Measurements from ENCODE around the gene ZDHHC8.
A peak's percentile ranks its signal among the peaks of the same experiment; 100 is the strongest.

The ZDHHC8 gene

DNA sequence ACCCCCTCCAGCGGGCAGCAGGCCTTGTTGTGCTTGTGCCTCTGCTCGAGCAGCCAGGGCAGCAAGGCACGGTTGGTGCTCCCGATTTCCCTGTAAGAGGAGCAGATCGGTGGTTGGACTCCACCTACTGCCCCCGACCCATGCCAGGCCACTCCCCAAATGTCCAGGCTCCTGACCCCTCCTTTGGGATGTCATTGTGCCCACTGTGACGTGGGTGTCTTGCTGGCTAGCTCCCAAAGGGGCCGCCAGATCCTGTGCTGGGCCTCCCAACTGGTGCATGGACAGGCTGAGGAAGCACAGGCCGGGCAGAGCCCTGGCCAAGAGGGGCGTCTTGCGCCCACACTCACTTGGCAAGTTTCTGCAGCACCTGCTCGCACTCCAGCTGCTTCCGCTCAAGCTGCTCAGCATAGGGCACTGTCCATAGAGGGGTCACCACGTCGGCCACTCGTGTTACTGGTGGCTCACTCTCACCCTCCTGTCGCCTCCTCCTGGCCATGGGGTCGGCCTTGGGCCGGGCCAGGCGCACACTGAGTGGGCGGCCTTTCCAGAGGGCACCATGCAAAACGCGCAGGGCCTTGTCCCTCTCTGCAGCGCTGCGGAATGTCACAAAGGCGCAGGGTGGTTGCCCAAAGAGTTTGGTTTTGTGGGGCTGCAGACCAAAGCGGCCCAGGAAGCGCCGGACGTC lies 15.8 kb upstream of the ZDHHC8 start, which contains the start of gene RANBP1:
Gene RANBP1, plus strand, starts transcription at position 414 of the 685 bp plus-strand sequence. Its CDS starts 81 bp downstream, at position 495.
- no peak for DNase-seq

DNA sequence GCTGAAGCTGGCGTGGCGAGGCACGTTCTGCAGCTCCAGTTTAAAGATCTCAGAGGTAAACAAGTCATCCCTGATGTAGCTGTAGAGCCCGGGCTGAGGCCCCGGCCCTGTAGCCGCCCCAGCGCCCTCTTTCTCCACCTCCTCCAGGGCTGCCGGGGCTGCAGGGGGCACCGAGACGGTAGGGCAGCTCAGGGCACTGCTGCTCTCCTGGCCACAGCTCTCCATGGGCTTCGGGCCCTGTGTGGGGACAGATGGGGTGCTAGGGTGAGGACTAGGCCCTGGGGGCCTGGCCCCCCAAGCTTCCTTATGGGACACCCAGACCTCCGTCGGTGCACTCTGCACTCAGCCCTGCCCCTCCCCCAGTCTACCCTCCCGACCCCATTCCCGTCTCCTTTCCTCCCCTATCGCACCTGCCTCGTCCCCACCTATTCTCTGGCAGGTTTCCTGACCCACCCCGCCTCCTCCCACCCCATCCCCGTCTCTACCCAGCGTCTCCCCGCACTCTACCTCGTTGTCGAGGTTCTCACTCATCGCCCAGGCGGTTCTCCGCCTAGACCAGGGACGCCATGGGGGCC lies 15.1 kb upstream of the ZDHHC8 start:
- DNase-seq: no peak

DNA sequence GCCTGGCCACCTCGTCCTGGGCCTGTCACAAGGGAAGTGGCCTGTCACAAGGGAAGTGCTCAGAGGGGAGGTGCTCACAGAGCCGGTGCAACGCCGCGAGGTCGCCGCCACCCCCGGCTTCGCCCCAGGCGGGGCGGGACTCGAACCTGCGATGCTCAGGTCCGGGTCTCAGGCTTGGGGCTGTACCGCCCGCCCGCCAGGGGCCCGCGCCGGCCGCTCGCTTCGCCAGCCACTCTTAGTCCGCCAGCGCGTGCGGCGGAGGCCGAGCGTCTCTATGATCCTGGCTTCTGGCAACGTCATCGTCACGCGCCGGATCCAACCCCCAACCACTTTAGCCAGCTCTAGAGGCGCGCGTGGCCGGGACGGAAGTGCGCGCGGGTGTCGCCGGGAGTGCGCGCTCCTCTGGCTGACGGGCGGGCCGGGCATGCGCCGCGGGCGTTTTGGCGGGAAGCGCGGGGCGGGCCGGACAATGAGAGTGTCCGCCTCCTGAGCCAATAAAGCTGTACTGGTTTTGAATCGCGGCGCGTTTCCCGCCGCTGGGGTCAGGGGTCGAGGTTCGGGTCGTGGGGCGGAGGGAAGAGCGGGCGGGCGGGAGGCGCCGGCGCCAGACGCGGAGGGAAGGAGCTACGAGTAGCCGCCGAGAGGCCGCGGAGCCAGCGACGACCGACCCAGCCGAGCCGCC lies 14.5 kb upstream of the ZDHHC8 start, which contains the start of gene TRMT2A:
Gene TRMT2A, minus strand, starts transcription at position 276 of the 682 bp plus-strand sequence. CDS start 320 bp downstream, outside the sequence.
- DNase-seq: peak; percentile 95

DNA sequence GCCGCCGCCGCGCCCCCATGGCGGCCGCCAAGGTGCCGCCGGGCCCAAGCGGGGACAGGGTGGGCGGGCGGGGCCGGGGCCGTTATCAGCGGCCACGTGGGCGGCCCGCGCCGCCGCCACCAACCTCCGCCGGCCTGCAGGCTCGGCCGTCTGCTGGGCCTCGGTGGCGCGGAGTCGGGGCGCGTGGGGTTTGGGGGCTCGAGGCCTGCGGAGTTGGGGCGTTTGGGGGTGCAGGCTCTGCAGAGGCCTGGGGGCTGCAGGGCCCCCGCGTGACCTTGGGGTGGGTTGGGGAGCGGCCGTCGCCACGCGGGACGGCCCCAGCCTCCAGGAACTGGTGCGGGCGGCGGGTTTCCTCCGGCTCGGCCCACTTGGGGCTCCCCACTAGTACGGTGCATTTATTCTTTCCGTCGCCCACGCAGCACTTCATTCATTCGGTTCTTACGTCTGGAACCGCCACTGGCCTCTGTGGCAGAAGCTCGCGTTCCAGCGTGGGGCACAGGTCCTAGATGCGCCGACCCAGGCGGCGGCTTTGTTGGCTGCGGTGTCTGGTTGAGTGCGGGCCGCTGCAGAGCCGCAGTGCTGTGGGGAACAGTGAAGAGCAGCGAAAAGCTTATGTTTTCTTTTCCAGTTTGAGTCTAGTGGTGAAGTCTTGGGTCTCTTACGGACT lies 13.8 kb upstream of the ZDHHC8 start:
- DNase-seq: no peak

DNA sequence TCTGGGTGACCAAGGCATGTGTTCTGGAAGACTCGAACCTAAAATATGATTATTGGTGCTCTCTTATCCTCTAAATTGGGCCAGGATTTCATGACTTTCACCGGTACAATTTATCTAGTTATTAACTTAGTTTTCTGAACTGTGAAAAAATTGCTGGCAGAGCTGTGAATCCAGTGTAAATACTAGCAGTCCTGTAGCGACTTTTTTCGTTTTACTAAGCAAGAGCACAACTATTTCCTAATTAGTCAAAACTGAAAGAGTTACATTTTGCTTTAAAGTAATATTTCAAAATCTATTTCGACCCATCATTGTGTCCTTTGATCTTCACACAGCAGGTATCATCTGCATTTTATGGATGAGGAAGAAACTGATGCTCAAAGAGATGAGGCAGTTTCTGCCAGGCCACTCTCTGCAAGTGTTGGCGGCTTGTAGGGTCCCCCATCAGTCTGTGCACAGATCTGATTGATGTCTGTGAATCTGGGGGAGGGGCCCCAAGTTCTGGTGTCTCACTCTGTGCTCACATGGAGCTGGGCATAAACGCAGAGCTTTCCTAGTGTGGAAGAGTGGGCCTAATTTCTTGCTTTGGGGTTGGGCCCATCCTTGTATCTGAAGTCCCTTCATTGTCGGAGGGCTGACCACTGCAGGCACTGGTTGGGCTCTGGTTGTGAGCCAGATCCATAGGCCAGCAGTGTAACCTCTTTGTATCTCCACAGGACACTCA lies 13.1 kb upstream of the ZDHHC8 start:
- no peak for DNase-seq

DNA sequence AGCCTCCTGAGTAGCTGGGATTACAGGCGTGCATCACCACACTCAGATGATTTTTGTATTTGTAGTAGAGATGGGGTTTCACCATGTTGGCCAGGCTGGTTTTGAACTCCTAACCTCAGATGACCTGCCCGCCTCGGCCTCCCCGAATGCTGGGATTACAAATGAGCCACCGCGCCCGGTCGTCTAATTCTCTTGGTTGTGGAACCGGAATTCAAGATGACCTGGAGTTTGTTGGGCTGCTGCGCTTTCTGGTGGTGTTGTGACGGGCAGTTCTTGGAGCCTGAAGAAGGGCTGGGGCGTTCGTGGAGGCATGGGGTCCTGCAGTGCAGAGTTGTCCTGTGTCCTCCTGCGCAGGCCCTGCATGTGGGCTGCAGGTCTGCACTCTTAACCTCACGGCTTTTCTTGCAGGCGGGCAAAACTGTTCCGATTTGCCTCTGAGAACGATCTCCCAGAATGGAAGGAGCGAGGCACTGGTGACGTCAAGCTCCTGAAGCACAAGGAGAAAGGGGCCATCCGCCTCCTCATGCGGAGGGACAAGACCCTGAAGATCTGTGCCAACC lies 9.7 kb upstream of the ZDHHC8 start:
- DNase-seq: no peak

DNA sequence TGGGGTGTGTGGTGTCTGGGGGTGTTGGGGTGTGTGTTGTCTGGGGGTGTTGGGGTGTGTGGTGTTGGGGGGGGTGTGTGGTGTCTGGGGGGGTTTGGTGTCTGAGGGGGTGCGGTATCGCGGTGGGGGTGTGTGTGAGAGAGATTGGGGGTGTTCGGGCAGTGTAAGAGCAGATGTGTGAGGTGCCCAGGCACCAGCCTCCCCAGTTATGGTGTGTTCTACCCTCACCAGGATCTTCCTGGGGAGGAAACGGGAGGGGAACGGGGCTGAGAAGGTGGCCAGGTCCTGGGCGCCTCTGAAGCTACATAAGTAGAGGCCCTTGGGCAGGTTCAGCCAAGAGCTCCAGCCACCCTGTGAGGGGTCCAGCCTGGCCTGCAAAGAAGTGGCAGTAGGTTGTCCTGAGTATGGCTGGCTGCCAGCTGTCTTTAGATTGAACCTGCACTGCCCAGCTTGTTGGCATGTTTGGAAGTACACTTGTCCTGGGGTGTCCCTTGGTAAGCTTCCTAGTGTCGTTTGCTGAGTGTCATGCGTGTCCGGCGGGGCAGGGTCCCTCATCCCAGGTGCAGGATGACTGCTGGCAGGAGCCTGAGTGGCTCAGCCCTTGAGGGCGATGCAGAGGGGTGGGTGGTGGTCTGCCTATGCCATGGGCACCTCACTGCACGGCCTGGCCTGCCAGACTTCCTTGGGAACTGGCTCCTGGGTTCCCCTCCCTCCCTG lies 8.1 kb upstream of the ZDHHC8 start:
- no peak for DNase-seq

DNA sequence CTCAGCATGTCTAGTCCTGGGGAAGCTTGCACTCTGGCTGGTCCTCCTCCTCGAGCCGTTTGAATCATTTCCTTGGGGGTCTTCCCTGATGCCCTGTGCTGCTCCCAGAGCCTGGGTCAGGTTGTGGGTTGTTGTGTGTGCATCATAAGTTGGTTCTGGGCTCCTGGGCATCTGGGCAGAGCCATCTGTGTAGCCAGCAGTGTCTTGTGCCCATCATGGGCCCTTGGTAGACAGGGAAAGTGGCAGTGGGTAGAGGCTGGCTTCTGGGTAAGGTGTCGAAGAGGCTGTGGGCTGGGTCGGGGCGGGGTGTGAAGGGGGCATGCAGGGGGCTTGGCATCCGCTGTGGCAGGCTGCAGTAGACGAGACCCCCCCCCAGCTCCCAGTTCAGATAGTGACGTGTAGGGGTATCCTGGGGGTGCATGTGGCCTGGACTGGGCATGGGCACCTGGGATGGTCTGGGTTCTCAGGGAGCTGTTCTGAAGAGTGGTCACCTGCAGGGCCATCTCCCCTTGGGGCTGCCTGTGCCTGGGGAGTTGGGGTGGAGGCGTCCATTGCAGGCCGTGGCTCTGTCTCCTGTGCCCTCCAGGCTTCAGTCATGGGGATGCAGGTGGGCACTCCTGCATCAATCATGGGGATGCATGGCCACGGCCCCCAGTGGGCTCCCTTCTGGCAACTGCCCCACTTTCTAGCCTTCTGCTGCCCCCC lies 7.4 kb upstream of the ZDHHC8 start:
- DNase-seq: no peak

DNA sequence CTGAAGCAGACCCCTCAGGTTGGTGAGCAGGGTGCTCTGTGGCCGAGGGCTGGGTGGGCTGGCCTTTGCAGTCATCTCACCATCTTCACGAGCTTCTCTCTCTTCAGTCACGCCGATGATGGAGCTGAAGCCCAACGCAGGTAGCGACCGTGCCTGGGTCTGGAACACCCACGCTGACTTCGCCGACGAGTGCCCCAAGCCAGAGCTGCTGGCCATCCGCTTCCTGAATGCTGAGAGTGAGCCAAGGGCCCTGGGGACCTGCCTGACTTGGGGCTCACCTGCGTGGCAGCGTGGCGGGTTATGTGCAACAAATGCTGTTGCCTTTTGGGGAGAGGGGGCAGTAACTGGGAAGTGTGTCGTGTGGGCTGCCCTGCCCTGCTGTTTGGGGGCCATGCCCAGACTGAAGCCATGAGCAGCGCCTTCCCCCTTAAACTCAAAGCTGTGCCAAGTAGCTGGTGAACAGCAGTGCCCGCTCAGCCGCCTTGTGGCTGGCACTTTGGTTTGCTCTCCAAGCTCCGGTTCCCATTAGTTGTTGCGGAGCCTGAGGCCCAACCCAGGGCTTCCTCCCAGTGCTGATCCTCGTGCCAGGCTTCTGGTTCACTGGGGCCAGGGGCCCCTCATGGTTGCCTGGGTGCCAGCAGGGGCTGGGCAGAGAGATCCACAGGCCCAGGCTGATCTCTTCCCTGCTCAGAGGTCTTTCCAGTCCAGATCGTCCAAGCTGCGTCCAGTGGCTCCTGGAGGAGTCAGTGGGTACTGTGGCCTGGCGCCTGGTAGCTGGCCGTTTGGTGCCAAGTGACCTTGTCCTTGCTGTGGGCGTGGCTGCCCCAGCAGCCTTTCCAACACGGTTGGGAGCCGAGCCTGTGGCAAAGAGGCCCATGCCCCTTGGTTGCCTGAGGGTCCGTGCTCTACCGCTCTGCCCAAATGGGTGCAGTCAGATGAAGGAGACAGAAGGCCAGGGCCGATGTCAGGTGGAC lies 6.1 kb upstream of the ZDHHC8 start:
- DNase-seq: no peak

DNA sequence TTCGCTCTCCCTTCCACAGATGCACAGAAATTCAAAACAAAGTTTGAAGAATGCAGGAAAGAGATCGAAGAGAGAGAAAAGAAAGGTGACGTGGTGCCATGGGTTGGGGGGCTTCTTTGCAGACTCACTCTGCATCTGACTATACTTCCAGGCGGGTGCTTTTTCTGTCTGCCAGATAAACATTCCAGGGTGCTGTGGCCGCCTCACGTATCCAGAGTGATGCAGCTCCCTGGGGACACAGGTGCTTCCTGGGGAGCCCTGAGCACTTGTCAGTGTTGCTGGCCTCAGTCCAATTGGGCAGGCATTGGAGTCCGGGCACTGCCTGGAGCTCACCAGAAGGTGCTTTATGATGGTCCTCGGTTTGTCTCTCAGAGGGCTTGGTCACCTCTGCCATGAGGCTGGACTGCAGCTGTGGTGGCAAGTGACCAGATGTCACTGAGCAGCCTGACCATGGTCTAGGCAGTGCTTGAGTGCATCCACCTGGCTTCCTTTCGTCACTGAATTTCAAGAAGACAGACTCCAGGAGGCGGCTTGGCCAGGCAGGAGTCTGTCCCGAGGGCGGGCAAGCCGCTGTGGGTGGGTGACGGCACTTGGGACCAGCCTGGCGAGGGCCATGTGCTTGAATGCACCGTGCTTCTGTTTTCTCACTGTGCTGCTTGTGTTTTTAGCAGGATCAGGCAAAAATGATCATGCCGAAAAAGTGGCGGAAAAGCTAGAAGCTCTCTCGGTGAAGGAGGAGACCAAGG lies 5.1 kb upstream of the ZDHHC8 start:
- DNase-seq: no peak

DNA sequence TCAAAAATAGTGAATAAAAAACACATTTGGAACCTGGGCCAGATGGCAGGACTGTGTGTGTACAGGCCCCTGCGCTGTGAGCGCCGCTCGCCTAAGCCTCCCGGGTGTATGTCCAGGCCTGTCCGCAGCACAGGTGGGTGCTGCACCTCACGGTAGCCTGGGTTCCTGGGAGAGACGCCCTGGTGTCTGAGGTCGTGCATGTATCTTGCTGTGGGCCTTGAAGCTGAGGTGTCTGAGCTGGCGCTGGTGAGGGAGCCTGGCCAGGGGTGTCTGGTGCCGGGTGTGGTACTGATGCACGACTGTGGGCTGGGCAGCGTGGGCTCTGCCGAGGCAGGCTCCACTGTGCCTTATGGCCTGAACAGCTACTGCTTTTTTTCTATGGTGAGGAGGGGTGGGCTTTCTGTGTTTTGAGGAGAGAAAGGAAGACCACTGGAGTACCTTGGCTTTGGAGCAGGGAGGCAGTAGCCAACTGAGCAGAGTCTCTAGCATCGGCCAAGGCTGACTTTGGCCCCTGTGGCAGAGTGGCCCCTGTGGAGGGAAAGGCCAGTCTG lies 4.2 kb upstream of the ZDHHC8 start:
- no peak for DNase-seq

DNA sequence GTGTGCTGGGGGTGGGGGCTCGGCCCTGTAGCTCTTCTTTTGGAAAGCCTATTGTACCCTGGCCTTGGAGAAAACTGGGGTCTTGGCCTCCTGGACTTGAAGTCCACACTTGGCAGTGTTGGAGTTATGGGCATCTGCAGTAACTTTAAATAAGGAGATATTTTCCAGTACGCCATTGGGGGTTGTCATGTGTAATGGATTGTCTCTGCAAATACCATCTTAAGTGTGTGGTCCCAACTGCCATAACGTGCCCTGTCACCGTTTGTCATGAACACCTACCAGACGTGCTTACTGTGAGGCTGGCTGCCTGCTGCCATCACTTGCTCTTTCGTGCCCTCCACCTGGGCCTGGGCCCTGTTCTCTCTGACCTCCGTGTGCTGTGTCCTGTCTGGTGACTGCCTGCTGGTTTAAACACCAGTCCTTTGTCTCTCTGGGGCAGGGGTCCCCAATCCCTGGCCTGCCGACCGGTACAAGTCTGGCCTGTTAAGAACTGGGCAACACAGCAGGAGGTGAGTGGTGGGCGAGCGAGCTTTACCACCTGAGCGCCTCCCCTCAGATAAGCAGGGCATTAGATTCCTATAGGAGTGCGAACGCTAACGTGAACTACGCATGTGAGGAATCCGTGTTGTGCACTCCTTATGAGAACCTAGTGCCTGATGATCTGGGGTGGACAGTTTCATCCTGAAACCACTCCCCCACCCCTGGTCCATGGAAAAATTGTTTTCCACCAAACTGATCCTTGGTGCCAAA lies 3.6 kb upstream of the ZDHHC8 start:
- no peak for DNase-seq

DNA sequence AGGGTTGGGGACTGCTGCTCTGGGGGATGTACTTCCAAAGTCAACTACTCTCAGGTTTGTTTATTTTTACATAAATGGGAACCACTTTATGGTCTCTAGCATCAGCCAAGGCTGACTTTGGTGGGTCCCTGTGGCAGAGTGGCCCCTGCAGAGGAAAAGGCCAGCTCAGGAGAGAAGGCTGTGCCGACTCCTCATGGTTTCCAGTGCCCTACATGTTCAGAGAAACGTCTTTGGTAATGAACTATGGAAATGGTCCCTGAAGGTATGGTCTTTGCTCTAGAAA lies 3.0 kb upstream of the ZDHHC8 start:
- no peak for DNase-seq

DNA sequence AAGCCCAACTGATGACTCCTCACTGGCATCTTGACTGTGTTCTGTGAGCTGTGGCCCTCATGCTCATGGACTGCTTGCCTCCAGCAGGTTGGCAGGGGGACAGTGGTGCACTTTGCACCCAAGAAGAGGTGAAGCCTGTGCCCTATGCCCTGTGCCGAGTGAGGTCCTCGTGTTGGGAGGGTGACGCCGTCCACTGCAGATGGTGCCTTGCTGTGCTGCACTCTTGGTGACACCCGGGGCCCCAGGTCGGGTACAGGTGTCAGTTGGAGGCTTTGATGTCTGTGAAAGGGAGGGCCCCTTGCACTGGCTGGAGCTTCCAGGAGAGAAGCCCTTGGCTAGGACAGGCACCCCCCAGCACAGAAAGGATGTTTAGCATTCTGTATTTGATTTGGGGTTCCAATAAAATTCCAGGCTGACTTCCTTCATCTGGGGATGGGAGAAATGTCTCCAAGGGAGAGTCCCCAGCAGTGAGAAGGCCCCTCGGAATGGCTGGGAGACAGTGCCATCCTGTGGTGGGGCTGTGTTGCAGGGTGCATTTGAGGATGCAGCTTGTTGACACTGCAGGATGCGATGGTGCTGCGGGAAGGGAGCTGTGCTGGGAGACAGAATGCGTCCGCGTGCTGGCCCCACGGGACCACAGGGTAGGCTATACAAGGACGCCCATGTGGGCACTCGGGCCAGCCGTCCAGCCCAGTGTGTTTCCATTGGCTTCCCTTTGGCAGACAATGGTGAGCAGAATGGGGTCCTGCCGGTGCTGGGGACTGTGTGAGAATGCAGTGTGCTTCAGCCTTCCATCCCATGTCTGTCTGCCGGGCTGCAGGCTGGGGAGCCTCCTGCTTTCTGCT lies 2.5 kb upstream of the ZDHHC8 start:
- DNase-seq: peak; percentile 8

DNA sequence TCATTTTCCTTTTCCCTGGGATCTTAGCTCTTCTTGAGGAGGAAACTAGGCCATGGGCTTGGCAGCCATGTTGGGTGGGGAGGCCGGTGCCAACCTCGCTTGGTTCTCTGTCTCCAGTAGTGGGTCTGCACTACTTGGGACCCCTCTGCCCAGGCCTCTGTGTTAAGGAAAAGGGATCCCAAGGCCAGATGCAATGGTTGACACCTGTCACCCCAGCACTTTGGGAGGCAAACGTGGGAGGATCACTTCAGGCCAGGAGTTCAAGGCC lies 1.9 kb upstream of the ZDHHC8 start:
- DNase-seq: no peak

DNA sequence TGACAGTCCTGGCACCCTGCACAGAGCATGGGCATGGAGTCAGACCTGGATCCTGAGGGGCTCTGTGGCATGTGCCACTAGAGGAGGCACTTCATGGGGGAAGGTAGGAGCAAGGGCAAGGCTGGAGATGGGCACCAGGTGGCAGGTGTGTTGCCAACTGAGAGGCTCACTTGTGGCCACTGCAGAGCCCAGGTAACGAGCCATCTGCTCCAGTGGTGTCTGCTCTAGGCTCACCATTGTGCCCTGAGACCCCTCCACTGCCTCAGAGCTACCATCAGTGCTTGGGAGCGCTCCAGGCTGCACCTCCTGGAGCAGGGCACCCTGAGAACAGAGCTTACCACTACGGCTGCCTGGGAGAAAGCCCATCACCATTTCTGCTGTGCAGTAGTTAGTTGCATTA lies 1.3 kb upstream of the ZDHHC8 start:
- DNase-seq: peak; percentile 20

DNA sequence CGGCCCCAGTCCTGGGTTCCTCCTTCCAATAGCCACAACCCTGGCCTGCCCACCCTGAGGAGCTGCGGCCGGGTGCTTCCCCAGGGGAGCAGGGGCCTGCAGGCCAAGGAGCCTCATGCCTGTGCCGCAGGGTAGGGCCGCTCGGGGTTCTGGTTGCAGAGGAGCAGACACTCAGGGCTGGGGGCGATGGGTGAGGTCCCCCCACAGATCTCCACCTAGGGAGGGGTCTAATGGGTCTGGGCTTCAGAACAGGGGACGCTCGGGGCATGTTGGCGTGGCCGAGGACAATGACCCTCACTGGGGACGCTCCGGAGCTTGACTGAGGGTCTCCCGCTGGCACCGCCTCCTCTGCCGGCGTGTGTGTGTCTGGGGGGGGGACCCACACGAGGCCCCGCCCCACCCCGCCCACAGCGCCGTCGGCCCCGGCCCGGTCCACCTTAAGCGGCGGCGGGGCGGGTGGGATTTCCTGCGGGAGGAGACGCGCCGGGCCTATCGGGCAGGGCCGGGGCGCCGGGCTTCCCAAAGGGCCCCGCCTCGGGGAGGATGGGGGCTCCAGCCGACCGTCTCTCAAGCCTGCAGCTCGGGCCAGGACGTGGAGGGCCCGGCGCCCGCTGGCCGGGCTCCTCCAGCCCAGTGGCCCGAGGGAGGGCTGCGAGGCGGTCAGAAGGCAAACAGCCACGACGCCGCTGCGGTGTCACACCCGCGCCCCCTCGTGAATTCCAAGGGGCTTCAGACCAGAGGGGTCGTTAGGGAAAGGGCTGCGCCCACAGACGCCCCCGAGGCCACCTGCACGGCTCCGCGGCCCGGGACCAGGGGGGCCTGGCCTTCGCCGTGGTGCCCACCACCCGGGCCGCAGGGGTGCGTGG lies 640 bp upstream of the ZDHHC8 start:
- DNase-seq: peak; percentile 53
